Jurkat, Clone E6-1 (cell line): Measurements from ENCODE around the gene N4BP2L1.
"Not testable (repeated sequence)": the region's sequence is repeated elsewhere in the genome, so short reads cannot be mapped to it uniquely, and the experiment has no call there.

ENCODE experiments used
- DNase-seq: peaks from one replicate; pipeline ENCODE4 v3.0.0-alpha.2; 2011; ENCODE audit warnings: low read depth, low spot score
- H3K4me3 ChIP-seq: 2 replicates; pipeline ENCODE4 v1.5.1; 2011; ENCODE audit warnings: mild to moderate bottlenecking, low read length, control low read depth, moderate library complexity

Gene N4BP2L1

DNA sequence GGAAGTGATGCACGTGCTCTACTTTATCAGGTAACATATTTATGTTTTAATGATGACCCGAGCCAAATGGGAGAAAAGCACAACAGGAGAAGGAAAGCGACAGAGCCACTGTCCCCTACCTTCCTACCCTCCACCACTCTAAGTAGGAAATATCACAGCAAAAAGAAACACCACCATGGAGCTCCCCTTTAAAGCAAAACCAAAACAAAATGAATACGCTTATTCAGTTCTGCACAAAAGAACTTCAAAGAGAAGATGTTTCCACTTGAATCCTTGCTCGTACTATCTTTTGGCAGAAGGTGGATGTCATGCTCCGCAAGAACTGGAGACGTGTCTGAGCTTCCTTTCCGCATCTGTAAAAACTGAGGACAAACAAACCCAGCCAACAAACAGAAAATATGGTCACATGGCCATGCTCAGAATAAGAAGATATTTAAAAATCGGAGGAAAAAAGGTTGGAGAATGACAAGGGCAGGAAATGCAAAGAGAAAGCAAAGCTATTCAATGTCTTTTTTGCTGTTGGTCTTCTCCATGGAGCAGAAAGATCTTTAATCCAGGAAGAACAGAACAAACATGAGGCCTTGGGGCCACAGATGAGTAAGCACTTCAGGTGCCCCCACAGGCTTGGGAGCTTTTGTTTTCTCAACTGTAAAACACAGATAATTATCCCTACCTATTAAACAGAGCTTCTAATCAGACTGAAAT, 19.5 kb downstream of the N4BP2L1 start:
- H3K4me3 ChIP-seq: no peak overlapping the region

DNA sequence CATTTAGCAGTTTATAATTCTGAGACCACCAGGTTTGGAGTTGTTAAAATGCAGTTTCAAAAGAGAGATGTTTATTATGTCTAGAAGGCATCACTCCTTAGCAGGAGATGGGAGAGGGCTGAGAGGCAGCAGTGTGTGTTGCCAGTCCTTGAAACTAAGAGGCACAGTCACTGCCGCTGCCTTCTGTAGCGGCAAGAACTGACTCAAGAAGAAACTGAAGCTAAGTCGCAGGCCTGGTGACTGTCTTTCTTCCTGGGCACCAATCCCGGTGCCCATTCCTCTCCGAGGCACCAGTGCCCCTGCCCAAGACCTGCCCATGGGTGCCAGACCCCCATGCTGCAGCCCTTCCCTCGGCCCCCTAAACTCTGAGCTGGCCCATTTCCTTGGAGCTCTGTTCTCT, 20.1 kb downstream of the N4BP2L1 start:
- no peak for DNase-seq
- H3K4me3 ChIP-seq: no peak overlapping the region

More for the DNA sequence above, 19.5 kb downstream of the N4BP2L1 start:
- no peak for DNase-seq

DNA sequence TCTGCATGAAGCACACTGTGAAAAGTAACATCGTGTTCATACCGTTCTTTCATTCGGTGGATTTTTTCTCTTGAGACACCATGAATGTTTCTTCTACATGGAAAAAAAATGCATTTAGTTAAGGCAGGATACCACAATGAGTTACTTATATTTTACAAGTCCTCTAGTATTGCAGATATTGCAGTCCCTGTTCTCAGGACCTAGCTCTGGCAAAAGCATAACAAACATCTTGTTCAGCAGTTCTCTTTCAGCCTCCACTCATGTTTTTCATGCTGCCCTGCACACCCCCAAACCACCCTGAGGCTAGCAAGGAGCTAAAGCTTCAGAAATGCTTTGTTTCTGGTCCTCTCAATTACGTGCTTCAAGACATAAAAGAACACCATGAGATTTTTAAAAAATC, 24.8 kb downstream of the N4BP2L1 start:
- no peak overlapping the region for H3K4me3 ChIP-seq
- no peak for DNase-seq

DNA sequence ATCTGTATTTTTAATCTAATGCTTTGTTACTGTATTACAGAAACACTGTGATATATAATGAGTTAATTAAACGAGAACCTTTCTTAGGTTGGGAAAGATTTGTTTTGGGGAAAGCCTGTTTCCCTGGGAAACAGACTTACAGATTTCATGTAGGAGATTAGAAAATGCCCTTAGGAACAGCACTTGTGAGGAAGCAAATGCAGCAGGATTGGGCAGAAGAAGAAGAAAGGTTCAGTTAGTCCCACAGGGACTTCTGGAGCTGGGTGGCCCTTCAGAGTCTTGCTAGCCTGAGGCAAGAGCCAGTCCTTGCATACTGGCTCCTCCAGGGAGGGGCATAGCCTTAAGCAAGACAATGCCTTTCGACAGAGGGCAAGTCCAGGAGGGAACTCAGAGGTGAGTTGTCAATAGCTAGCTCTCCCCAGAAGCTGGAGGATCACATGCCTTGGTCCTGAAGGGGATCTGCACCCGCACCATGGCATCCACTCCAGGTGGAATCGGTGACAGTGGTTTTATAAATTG, 36.8 kb downstream of the N4BP2L1 start:
- no peak for DNase-seq
- no peak overlapping the region for H3K4me3 ChIP-seq

DNA sequence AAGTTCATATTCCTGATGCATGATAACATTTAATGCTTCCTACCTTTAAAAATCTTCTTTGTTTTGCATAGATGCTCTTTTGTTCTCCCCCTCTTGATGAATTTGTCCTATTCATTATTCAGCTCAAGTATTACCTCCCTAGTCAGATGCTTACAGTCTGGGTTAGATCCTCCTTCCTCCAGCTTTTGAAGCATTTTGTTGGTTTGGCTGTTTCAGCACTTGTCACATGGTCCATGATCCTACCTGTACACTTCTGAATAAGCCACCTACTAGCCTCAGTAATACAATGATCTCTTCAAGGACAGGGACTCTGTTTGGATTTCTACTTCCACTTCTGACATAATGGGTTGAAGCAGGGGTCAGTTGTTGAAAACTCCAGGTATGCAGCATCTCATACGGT, 37.4 kb downstream of the N4BP2L1 start:
- no peak overlapping the region for H3K4me3 ChIP-seq
- DNase-seq: no peak

DNA sequence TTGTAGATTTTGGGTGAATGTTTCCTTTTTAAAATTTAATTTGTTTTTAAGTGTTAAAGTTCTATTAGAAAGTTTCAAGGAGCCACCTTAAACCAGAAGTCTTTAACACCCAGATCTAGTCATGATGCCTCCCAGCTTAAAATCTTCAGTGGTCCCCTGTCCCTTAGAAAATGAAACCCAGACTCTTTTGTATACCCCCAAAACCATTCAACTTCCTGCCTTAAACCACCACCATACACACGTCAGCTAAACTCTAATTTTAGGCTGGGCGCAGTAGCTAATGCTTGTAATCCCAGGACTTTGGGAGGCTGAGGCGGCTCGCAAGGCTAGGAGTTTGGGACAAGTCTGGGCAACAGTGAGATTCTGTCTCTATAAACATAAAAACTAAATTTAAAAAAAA, 37.9 kb downstream of the N4BP2L1 start:
- peak; percentile 27 for DNase-seq
- H3K4me3 ChIP-seq: no peak overlapping the region

DNA sequence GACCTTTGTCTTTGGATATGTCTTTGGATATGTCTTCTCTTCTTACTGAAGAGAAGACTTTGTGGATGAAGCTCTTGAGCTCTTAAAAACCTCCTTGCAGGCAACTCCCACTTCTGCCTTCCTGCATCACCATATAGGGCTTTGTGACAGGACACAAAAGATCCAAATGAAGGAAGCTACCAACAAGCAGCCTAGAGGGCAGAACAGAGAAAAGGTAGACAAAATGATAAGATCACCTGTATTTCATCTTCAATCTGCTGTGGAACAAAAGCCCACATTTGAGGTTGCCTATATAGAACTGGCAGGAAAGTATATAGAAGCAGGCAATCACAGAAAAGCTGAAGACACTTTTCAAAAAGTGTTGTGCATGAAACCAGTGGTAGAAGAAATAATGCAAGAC, 42.5 kb downstream of the N4BP2L1 start:
- H3K4me3 ChIP-seq: no peak overlapping the region
- DNase-seq: peak; percentile 17

DNA sequence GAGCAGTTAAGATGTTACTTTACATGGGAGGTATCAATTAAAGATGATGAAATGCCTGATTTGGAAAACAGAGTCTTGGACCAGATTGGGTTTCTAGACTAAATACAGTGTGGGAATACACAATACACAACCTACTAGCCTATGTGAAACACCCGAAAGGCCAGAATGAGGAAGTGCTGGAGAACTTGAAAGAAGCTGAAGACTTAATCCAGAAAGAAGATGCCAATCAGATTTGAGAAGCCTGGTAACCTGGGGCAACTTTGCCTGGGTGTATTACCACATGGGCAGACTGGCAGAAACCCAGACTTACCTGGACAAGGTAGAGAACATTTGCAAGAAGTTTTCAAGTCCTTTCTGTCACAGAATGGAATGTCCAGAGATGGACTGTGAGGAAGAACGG, 43.2 kb downstream of the N4BP2L1 start:
- DNase-seq: no peak
- H3K4me3 ChIP-seq: no peak overlapping the region

DNA sequence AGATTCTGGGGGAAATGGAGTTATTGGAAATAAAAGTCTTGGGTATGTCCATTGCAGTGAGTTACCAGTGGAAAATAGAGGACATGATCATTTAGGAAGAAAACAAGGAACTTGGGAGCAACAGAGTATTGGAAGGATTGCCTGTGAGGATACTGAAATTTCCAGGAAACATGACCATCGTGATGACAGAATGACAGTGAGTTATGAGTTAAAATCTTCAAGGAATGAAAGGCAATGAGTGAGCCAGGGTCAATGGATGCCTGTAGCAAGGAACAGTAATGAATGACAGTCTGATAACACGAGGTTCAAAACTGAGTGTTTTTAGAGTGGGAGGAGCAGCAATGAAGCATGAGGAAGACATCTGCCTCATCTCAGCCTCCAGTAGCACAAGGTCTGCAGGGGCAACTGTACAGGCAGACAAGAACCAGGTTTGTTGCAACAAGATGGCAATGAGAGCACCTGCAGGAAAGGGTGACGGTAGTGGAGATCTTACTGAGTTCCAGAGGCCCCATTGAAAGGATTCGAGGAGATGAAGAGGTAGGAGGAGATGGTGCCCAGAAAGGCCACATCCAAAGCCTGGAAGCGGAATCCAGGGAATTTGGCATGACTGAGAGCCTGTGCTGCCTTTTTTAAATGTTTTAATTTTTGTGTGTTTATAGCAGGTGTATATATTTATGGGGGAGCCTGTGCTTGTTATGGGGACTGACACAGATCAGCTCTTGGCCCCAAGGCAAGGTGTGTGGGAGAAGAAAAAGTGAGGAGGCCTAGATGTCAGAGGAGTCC, 43.9 kb downstream of the N4BP2L1 start:
- no peak overlapping the region for H3K4me3 ChIP-seq
- DNase-seq: no peak

DNA sequence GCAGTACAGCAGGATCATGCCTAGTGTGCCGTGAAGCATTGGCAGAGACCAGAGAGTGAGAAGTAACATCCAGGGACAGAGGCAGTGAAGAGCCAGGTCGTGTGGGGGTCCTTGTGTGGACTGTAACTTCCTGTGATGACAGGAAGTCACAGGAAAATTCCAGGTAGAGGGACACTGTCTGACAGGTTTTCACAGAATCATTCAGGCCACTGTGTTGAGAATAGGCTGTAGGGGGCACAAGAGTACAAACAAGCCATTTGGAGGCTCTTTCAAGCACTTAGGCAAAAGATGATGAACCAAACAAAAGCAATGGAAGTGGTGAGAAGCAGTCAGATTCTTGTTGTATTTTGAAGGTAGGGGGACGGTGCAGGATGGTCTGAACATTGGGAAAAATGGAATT, 46.4 kb downstream of the N4BP2L1 start:
- H3K4me3 ChIP-seq: no peak overlapping the region
- peak; percentile 7 for DNase-seq

DNA sequence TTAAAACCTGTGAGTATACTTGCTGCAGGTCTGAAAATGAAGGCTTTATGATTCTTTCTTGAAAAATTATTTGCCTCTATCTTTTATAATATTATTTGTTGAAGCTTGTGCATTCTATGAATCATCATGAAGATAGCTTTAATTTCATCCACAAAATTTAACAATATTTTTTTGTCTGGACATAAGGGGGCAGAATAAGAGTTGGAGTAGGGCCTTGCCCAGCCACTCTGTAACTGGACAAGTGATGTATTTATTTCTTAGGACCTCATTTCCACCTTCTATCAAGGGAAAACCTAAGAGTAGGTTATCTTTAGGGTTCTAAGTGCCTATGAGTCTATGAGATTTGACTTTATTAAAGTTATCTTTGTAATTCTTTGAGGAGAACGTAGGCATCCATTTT, 49.9 kb downstream of the N4BP2L1 start:
- no peak overlapping the region for H3K4me3 ChIP-seq
- DNase-seq: no peak

DNA sequence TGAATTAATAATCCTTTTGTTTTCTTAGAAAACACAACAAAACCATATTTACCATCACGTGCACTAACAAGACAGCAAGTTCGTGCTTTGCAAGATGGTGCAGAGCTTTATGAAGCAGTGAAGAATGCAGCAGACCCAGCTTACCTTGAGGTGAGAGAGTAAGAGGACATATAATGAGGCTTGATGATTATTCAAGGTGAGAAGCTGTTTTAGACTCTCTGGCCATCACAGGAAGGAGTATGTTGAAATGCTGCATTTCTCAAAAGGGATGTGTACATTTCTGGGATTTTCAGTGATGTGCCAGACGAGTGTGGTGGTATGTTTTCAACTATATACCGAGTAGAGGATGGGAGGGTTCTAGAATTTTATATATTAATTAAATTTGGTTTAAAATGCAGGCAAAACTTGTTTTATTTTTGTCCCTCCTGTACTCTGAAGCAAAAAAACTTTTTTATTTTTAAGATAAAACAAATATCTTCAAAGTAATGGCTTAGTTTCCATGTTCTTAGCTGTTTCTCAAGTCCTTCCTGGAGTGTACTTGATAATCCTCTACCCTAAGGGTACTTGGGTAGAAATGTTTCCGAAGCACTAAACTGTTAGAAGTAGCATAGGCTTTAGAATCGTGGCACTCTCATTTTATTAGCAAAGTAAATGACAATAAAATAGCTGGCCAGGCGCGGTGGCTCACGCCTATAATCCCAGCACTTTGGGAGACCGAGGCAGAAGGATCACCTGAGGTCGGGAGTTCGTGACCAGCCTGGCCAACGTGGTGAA, 51.1 kb downstream of the N4BP2L1 start:
- no peak overlapping the region for H3K4me3 ChIP-seq

DNA sequence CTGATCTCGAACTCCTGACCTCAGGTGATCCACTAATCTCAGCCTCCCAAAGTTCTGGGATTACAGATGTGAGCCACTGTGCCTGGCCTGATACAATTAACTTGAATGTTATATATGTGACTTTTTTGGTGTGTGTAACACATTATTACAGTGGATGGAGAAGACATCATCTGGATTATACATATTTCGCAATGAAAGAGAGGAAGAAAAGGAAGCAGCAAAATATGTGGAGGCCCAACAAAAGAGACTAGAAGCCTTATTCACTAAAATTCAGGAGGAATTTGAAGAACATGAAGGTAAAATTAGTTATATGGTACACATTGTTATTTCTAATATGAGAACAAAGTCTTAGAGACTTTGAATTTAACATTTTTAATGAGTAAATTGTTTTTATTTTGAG, 57.1 kb downstream of the N4BP2L1 start:
- no peak for DNase-seq
- H3K4me3 ChIP-seq: no peak overlapping the region

More for the DNA sequence above, 51.1 kb downstream of the N4BP2L1 start:
- no peak for DNase-seq

DNA sequence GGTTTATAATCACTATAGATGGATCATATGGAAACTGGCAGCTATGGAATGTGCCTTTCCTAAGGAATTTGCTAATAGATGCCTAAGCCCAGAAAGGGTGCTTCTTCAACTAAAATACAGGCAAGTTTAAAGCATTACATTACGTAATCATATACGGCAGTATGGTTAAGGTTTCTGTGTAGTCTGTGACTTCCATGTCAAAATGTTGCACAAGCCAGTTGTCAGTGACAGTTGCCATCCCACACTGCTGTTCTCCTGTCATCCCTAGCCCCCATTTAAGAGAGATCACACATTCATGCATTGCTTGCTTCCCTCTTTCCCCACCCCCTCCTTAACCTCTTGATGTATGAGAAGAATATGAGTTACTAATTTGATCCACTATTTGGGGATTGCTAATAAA, 65.4 kb downstream of the N4BP2L1 start:
- H3K4me3 ChIP-seq: no peak overlapping the region
- DNase-seq: no peak

DNA sequence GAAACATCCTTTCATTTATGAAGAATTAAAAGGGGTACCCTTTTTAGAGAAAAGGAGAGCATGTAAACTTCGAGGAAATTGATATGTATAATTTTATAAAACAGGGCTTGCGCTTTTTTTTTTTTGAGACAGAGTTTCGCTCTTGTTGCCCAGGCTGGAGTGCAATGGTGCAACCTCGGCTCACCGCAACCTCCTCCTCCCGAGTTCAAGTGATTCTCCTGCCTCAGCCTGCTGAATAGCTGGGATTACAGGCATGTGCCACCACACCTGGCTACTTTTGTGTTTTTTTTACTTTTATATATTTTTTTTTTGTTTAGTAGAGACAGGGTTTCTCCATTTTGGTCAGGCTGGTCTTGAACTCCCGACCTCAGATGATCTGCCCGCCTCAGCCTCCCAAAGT, 72.0 kb downstream of the N4BP2L1 start:
- DNase-seq, H3K4me3 ChIP-seq: not testable (repeated sequence)

DNA sequence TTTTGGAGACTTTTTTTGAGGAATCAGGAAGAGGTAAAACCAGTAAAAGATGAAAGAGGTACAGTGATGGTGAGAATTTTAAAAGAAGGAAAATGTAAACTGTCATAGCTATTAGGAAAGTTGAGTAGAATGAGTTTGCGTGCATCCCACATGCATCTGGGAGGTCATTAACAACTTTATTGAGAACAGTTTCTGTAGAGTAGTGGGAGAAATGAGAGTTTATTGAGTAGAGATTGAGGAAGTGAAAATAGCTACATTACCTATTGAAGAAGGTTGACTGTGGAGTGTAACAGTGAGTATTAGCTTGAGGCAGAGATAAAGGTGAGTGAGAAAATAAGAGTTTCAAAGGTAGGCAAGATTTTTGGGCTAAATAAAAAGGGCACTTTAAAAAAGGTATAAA, 73.9 kb downstream of the N4BP2L1 start:
- no peak overlapping the region for H3K4me3 ChIP-seq
- DNase-seq: no peak

DNA sequence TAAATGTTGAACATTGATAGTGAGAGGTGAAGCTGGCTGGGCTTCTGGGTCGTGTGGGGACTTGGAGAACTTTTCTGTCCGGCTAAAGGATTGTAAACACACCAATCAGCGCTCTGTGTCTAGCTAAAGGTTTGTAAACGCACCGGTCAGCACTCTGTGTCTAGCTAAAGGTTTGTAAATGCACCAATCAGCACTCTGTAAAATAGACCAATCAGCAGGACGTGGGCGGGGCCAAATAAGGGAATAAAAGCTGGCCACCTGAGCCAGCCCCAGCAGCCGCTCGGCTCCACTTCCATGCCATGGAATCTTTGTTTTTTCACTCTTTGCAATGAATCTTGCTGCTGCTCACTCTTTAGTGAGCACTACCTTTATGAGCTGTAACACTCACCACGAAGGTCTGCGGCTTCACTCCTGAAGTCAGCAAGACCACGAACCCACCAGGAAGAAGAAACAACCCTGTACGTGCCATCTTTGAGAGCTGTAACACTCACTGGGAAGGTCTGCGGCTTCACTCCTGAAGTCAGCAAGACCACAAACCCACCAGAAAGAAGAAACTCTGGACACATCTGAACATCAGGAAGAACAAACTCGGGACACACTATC, 77.0 kb downstream of the N4BP2L1 start:
- DNase-seq: not testable (repeated sequence)

More for the DNA sequence above, 77.0 kb downstream of the N4BP2L1 start:
- H3K4me3 ChIP-seq: not testable (repeated sequence)
